Measurements from ENCODE around the gene TPRN.

DNA sequence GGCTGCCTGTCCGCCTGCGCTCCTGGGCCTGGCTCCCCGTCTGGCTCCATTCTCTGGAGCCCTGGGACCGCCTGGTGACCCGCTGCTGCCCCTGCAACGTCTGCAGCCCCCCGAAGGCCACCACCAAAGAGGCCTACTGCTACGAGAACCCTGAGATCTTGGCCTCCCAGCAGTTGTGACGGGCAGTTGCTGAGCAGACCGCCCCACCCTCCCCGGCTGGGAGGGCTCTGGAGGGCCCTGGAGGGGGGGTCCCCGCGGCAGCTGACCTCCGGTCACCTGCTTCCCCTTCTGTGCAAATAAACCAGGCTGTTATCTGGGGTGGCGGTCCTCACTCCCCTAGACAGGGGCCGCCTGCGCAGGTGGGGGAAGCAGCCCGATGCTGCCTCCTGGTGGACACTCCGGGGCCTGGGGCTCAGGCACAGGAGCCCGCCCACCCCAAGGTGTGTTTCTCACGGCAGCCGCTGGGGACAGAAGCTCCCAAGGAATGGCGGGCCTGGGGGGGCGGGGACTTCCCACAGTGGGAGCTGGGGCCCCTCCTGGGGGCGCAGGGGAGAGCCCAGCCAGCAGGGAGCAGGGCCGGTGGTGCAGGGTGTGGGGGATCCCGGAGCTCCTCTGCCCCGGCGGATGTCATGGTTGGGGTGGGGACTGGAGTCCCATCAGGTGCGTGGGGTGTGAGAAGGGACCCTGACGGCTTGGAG is 35.8 kb upstream of the TPRN start:
- TF ChIP-seq, protein P1, sequence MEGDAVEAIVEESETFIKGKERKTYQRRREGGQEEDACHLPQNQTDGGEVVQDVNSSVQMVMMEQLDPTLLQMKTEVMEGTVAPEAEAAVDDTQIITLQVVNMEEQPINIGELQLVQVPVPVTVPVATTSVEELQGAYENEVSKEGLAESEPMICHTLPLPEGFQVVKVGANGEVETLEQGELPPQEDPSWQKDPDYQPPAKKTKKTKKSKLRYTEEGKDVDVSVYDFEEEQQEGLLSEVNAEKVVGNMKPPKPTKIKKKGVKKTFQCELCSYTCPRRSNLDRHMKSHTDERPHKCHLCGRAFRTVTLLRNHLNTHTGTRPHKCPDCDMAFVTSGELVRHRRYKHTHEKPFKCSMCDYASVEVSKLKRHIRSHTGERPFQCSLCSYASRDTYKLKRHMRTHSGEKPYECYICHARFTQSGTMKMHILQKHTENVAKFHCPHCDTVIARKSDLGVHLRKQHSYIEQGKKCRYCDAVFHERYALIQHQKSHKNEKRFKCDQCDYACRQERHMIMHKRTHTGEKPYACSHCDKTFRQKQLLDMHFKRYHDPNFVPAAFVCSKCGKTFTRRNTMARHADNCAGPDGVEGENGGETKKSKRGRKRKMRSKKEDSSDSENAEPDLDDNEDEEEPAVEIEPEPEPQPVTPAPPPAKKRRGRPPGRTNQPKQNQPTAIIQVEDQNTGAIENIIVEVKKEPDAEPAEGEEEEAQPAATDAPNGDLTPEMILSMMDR (IDR thresholded peaks at IDR 0.05; ENCODE audit: extremely low read depth in 1 of 2, insufficient read depth in 1 of 2, low read depth in 1 of 2, low read length in 2 of 2) = peak; percentile 97 to 99
- TF ChIP-seq POLR2A (IDR thresholded peaks at IDR 0.05; ENCODE audit: low read depth, low read length) (no peak), JUN (IDR thresholded peaks at IDR 0.05; ENCODE audit: borderline replicate concordance, insufficient read depth, insufficient read length, low read depth) (no peak), EZH2 (IDR thresholded peaks at IDR 0.05; ENCODE audit: borderline replicate concordance, low read depth, low read length, severe bottlenecking) (no peak)
- TF ChIP-seq, protein P2, sequence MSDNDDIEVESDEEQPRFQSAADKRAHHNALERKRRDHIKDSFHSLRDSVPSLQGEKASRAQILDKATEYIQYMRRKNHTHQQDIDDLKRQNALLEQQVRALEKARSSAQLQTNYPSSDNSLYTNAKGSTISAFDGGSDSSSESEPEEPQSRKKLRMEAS (IDR thresholded peaks at IDR 0.05; ENCODE audit: insufficient read depth, insufficient read length) = no peak
